Activated CD4-positive, alpha-beta T cell treated with anti-CD3 and anti-CD28 coated beads for 48 hours (primary cell): ENCODE measurements around the gene UGGT1.
A peak's percentile ranks its signal among the peaks of the same experiment; 100 is the strongest.

Source experiments
- DNase-seq: peaks from one replicate; pipeline ENCODE4 v3.0.0-alpha.2; 2020

Gene UGGT1

GRCh38 chr2:128232965-128233789 is 142.2 kb downstream of the UGGT1 start:
- DNase-seq = peak; percentile 92

GRCh38 chr2:128233790-128234395 is 142.9 kb downstream of the UGGT1 start:
- DNase-seq = no peak

- no peak for DNase-seq
Measured at GRCh38 chr2:128234613-128235012, 143.6 kb downstream of the UGGT1 start.

GRCh38 chr2:128235581-128235980 is 144.6 kb downstream of the UGGT1 start:
- no peak for DNase-seq

- DNase-seq = no peak
Measured at GRCh38 chr2:128236491-128237035, 145.6 kb downstream of the UGGT1 start.

- no peak for DNase-seq
Measured at GRCh38 chr2:128237081-128237534, 146.1 kb downstream of the UGGT1 start.

- no peak for DNase-seq
Measured at GRCh38 chr2:128237911-128238697, 147.1 kb downstream of the UGGT1 start.

- no peak for DNase-seq
Measured at GRCh38 chr2:128241896-128242295, 150.9 kb downstream of the UGGT1 start.
